GM12878 (cell line): ENCODE data around the gene CRTC1. TPM values are rescaled to one million over a fixed set of nuclear protein-coding genes. Genes with fewer than 3 reads are reported as not detected.

ENCODE experiments used
- ATAC-seq: fragments of 200-7000 bp; cut with Tn5 transposase; 3 replicates; pipeline ENCODE4 v1.9.1; 2020; ENCODE audit warnings: mild to moderate bottlenecking, moderate library complexity
- BruUV-seq: library from RNA; stranded (reverse); fragments of 400-500 nt; replicated peaks from 2 replicates; lab custom pipeline; 2021; lab: Mats Ljungman, UMichigan
- CTCF ChIA-PET: fragments of 300-600 bp; sonication (Branson Sonifier 250); formaldehyde crosslinking; extraction: SDS; loops from one replicate; lab custom pipeline; 2021; ENCODE audit warnings: inconsistent platforms; lab: Yijun Ruan, JAX
- POLR2A ChIA-PET: fragments of 350-600 bp; formaldehyde crosslinking; extraction: SDS; loops from one replicate; lab custom pipeline; 2021; ENCODE audit warnings: inconsistent platforms; lab: Charles Lee
- RAD21 ChIA-PET: fragments of 300-600 bp; sonication (Branson Sonifier 250); formaldehyde crosslinking; loops from one replicate; lab custom pipeline; 2023; ENCODE audit warnings: antibody characterized with exemption; ENCODE audit not compliant: unreplicated experiment; lab: Charles Lee
- SMC1A ChIA-PET: fragments of 300-600 bp; sonication (Branson Sonifier 250); formaldehyde crosslinking; loops from one replicate; lab custom pipeline; 2023; ENCODE audit not compliant: unreplicated experiment, uncharacterized antibody; lab: Charles Lee
- DNase-seq: peaks from one replicate; pipeline ENCODE4 v3.0.0-alpha.2; 2011; ENCODE audit warnings: low read depth, low spot score
- FAIRE-seq: peaks from 3 replicates; lab custom pipeline; 2011; peaks lifted over from hg19 to GRCh38; lab: Jason Lieb, UNC
- H2AFZ ChIP-seq: 2 replicates; pipeline ENCODE4 v1.6.0; 2011; ENCODE audit warnings: low read depth, low read length, control low read depth; ENCODE audit not compliant: control insufficient read depth
- H3K27ac ChIP-seq: 2 replicates; pipeline ENCODE4 v1.5.1; 2011; ENCODE audit warnings: control low read depth; ENCODE audit not compliant: control insufficient read depth, insufficient read depth
- H3K27me3 ChIP-seq, 2 experiments: replicated peaks in 1 of 2; 2 replicates each; pipeline versions ENCODE4 v1.6.0 to v1.6.1; 2011; ENCODE audit warnings: low read length in 1 of 2; ENCODE audit not compliant: control insufficient read depth in 2 of 2, insufficient read depth in 2 of 2
- H3K36me3 ChIP-seq, 2 experiments: 2 replicates each; pipeline ENCODE4 v1.5.1; 2011; ENCODE audit warnings: low read length in 1 of 2; ENCODE audit not compliant: control insufficient read depth in 2 of 2, insufficient read depth in 2 of 2
- H3K4me1 ChIP-seq: 2 replicates; pipeline ENCODE4 v1.6.1; 2011; ENCODE audit warnings: mild to moderate bottlenecking, low read length, moderate library complexity, mixed read lengths; ENCODE audit not compliant: control insufficient read depth, insufficient read depth
- H3K4me2 ChIP-seq: 2 replicates; pipeline ENCODE4 v1.6.0; 2011; ENCODE audit warnings: control low read depth; ENCODE audit not compliant: control insufficient read depth, insufficient read depth
- H3K4me3 ChIP-seq: fragments of 200-600 bp; sonication (generic); 2 replicates; pipeline ENCODE4 v1.5.1; 2016
- H3K79me2 ChIP-seq: 2 replicates; pipeline ENCODE4 v1.6.0; 2011; ENCODE audit warnings: low read length; ENCODE audit not compliant: control insufficient read depth, insufficient read depth
- H3K9ac ChIP-seq: 2 replicates; pipeline ENCODE4 v1.8.0; 2011; ENCODE audit warnings: low read length, control low read depth, mixed read lengths; ENCODE audit not compliant: control insufficient read depth, insufficient read depth
- H3K9me3 ChIP-seq: replicated peaks from 3 replicates; pipeline ENCODE4 v1.5.1; 2011; ENCODE audit warnings: mild to moderate bottlenecking, low read length; ENCODE audit not compliant: control insufficient read depth, insufficient read depth
- H4K20me1 ChIP-seq: 2 replicates; pipeline ENCODE4 v1.6.0; 2011; ENCODE audit not compliant: control insufficient read depth, insufficient read depth
- ATF3 ChIP-seq: IDR thresholded peaks from 2 replicates; pipeline ENCODE4 v1.6.1; 2011; ENCODE audit warnings: low read depth, mild to moderate bottlenecking, low read length, moderate library complexity, borderline replicate concordance; ENCODE audit errors: extremely low read depth
- CREM ChIP-seq: IDR thresholded peaks from 2 replicates; pipeline ENCODE4 v1.6.1; 2014; ENCODE audit warnings: antibody characterized with exemption, low read depth
- ETV6 ChIP-seq, 2 experiments: fragments of 450-650 bp in 1 of 2; IDR thresholded peaks in 1 of 2; conservative IDR thresholded peaks in 1 of 2; 2 replicates each; pipeline ENCODE4 v1.6.1; 2014; ENCODE audit warnings: antibody characterized with exemption in 1 of 2, borderline replicate concordance in 1 of 2, low read depth in 1 of 2, mild to moderate bottlenecking in 1 of 2, moderate library complexity in 1 of 2
- MLLT1 ChIP-seq: fragments of 450-650 bp; IDR thresholded peaks from 2 replicates; pipeline ENCODE4 v1.6.1; 2016; ENCODE audit warnings: mild to moderate bottlenecking
- MTA2 ChIP-seq: fragments of 450-650 bp; IDR thresholded peaks from 2 replicates; pipeline ENCODE4 v1.6.1; 2016; ENCODE audit warnings: low read depth, mild to moderate bottlenecking, moderate library complexity
- NFIC ChIP-seq: IDR thresholded peaks from 2 replicates; pipeline ENCODE4 v1.6.1; 2012; ENCODE audit warnings: low read depth, mild to moderate bottlenecking, inconsistent platforms, low read length, moderate library complexity
- REST ChIP-seq: IDR thresholded peaks from 2 replicates; pipeline ENCODE4 v1.6.1; 2012; ENCODE audit warnings: mild to moderate bottlenecking, low read depth, low read length
- SKIL ChIP-seq: fragments of 450-650 bp; IDR thresholded peaks from 2 replicates; pipeline ENCODE4 v1.6.1; 2017; ENCODE audit warnings: mild to moderate bottlenecking, low read depth, inconsistent platforms; ENCODE audit not compliant: poor library complexity, severe bottlenecking
- STAT3 ChIP-seq: IDR thresholded peaks from 2 replicates; pipeline ENCODE4 v1.6.1; 2011; ENCODE audit warnings: low read depth, low read length, improper control_type of control experiment
- WGBS: methylation state at CpG from one replicate; pipeline ENCODE4 v1.1.6; 2016; ENCODE audit warnings: low lambda C conversion rate; ENCODE audit not compliant: insufficient replicate concordance, insufficient coverage; ENCODE audit errors: missing lambda C conversion rate; 5-methylcytosine and 5-hydroxymethylcytosine counted together
- in situ Hi-C: fragments of 300-500 bp; cut with MboI; formaldehyde crosslinking; loops from 9 replicates; pipeline ENCODE4 v1.14.3; 2018; ENCODE audit warnings: mixed read lengths
- intact Hi-C: fragments of 100-400 bp; cut with micrococcal nuclease; formaldehyde crosslinking; loops from one replicate; pipeline ENCODE4 v1.14.2; 2022; ENCODE audit not compliant: unreplicated experiment
- polyA plus RNA-seq, 11 experiments: library from polyadenylated mRNA; depleted of rRNA in 4 of 11; unstranded in 6 of 11; stranded (reverse) in 5 of 11; fragments of >200 nt; fragmentation: Nextera tagmentation in 4 of 11; fragmentation: Illumina TruSeq in 1 of 11; extraction: Ambion mirVana in 4 of 11; extraction: Trizol in 1 of 11; gene quantifications; 1 replicate in 1 of 11; 2 replicates in 10 of 11; pipeline versions ENCODE4 v1.2.1 to v1.2.3, GENCODE V29; 2011 to 2016; ENCODE audit warnings: inconsistent platforms in 2 of 11, missing spikeins in 2 of 11, low read depth in 1 of 11
- total RNA-seq, 4 experiments: library from RNA; depleted of rRNA in 3 of 4; stranded (reverse); fragments of >200 nt in 3 of 4; fragmentation: Illumina TruSeq in 1 of 4; extraction: Trizol in 1 of 4; gene quantifications; 2 replicates each; pipeline versions ENCODE4 v1.2.1 to v1.2.3, GENCODE V29; 2013 to 2021

CRTC1 gene
- total and polyA plus RNA-seq, 10 of the 15 experiments (the other 5 are each of a cell fraction or from before 2014, with no cell fraction given) = 0.02 to 4.6 (median 1.1) TPM; not detected in 1

- ChIA-PET SMC1A (no interaction called here), CTCF (no interaction called here), RAD21 (no interaction called here), POLR2A (no interaction called here)
- Histone ChIP-seq H2AFZ (no peak overlapping the region), H3K79me2 (no peaks in the 10 kb centered on the region), H3K9me3 (no peaks in the 10 kb centered on the region), H3K27me3 (no peaks in the 10 kb centered on the region), H3K9ac (no peak overlapping the region), H3K4me1 (no peaks in the 10 kb centered on the region), H3K27ac (no peak overlapping the region), H4K20me1 (no peaks in the 10 kb centered on the region), H3K4me3 (no peak overlapping the region), H3K4me2 (no peak overlapping the region), H3K36me3 (no peaks in the 10 kb centered on the region)
- no peak for FAIRE-seq
- no peak for ATAC-seq
- intact Hi-C loops (no loop called here), in situ Hi-C loops (no loop called here)
- TF ChIP-seq STAT3 (no peak), CREM (no peak), REST (no peak)
- no TSS peak for BruUV-seq
- WGBS = 66% methylated on average over 10 of the region's 15 CpGs
- DNase-seq = no peak
These were observed 48.1 kb downstream of the CRTC1 start for GRCh38 chr19:18731562-18732008.

GRCh38 chr19:18733196-18733647 is 49.7 kb downstream of the CRTC1 start:
- RAD21 ChIA-PET = no interaction called here

More at GRCh38 chr19:18733196-18733647, 49.7 kb downstream of the CRTC1 start:
- no peaks in the 10 kb centered on the region for H3K4me1 ChIP-seq
- no peak overlapping the region for H3K4me2 ChIP-seq
- ChIA-PET CTCF (interaction anchor here (0.6 kb wide), 1 partner anchor 284 kb away, joined by 3 read pairs; no protein-coding TSS in a partner anchor), POLR2A (no interaction called here), SMC1A (no interaction called here)
- ATAC-seq = no peak
- intact Hi-C loops (no loop called here), in situ Hi-C loops (no loop called here)
- no peak overlapping the region for H3K9ac ChIP-seq
- WGBS = 59% methylated on average over 11 of the region's 11 CpGs
- no peak for FAIRE-seq
- DNase-seq = no peak
- no peaks in the 10 kb centered on the region for H3K9me3 ChIP-seq
- no peaks in the 10 kb centered on the region for H3K36me3 ChIP-seq
- no peak overlapping the region for H3K4me3 ChIP-seq
- H3K79me2 ChIP-seq = no peaks in the 10 kb centered on the region
- H4K20me1 ChIP-seq = no peaks in the 10 kb centered on the region
- no peak overlapping the region for H2AFZ ChIP-seq
- TF ChIP-seq SKIL (no peak), ATF3 (no peak), NFIC (no peak), ETV6 (conservative IDR thresholded peaks at IDR 0.05 in 1 of 2, IDR thresholded peaks at IDR 0.05 in 1 of 2; ENCODE audit: borderline replicate concordance in 1 of 2, low read depth in 1 of 2) (no peak), MLLT1 (no peak), MTA2 (no peak)
- H3K27ac ChIP-seq = no peak overlapping the region
- H3K27me3 ChIP-seq = no peaks in the 10 kb centered on the region
- BruUV-seq = no TSS peak
